ENCODE measurements around the gene PLEKHF1. TPM values are rescaled to one million over a fixed set of nuclear protein-coding genes. Genes with fewer than 3 reads are reported as not detected.

Gene PLEKHF1
- total RNA-seq: 11.9 and 23.4 TPM in 2 replicates

- DNase-seq (ENCODE audit: low read depth) (peak; percentile 38), FAIRE-seq (no peak)
- Histone ChIP-seq H3K4me3 (ENCODE audit: low read depth, low read length) (peak within 1 kb of the TSS; percentile 62), H3K36me3 (ENCODE audit: control insufficient read depth, insufficient read depth, low read length) (no peaks in the 10 kb centered on the region), H3K27me3 (ENCODE audit: control insufficient read depth, insufficient read depth, low read length) (no peaks in the 10 kb centered on the region)
- TF ChIP-seq CTCF (IDR thresholded peaks at IDR 0.05; ENCODE audit: insufficient read depth, low read length, severe bottlenecking): no peak
Measured at GRCh38 chr19:29665215-29665825, at the start of gene PLEKHF1. Gene PLEKHF1 (plus strand): TSS chr19:29665461. CDS start chr19:29673840, 8,379 bp downstream.

DNA sequence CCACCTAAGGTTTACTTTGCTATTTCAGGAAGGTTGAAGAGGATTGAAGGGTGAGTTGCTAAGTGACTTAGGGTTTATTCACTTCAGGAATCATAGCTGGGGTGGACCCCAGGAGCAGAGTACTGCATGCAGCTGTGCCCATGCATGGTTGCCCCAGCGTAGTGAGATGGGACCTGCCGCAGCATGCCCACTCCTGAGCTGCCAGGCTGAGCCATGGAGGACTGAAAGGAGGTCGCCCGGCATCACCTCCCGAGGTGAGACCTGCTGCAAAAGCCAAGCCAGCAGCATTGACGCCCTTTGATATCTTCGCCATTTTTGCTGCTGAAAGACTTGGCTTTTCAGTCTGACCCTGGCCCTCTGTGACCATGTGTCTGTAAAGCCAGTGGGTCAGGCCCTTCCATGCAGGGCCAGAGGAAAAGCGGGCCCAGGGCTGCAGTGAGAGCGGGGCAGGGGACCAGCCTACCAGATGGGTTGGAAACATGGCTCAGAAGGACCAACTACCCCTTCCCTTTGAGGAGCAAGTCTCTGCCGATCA is 49.3 kb upstream of the PLEKHF1 start:
- H3K36me3 ChIP-seq (ENCODE audit: control insufficient read depth, insufficient read depth, low read length): peaks cover 26% of the 10 kb centered on the region
- FAIRE-seq: no peak

DNA sequence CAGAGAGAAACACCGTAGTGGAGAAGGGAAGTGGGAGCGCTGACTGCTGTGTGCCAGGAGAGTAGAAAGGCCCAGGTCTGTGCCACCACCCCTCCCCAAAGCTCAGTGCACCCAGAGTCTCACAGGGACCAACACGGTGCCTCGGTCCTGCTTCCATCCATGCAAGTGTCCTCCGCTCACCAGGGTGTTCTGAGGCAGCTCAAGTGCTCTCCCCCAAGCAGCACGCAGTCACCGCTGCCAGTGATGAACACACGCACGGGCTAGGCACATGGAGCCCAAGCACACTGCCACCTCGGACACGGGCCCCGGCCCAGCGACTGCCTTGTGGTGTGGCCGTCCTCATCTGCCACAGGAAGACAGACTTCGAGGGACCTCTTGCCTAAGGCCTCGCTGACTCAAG is 48.7 kb upstream of the PLEKHF1 start:
- TF ChIP-seq CTCF (IDR thresholded peaks at IDR 0.05; ENCODE audit: insufficient read depth, low read length, severe bottlenecking): no peak
- no peak for FAIRE-seq
- H3K36me3 ChIP-seq (ENCODE audit: control insufficient read depth, insufficient read depth, low read length): peaks cover 25% of the 10 kb centered on the region

More for the DNA sequence above, 49.3 kb upstream of the PLEKHF1 start:
- no peak for TF ChIP-seq CTCF (IDR thresholded peaks at IDR 0.05; ENCODE audit: insufficient read depth, low read length, severe bottlenecking)
- no peak overlapping the region for H3K4me3 ChIP-seq (ENCODE audit: low read depth, low read length)
- DNase-seq (ENCODE audit: low read depth): no peak
- H3K27me3 ChIP-seq (ENCODE audit: control insufficient read depth, insufficient read depth, low read length): peaks cover 1% of the 10 kb centered on the region

DNA sequence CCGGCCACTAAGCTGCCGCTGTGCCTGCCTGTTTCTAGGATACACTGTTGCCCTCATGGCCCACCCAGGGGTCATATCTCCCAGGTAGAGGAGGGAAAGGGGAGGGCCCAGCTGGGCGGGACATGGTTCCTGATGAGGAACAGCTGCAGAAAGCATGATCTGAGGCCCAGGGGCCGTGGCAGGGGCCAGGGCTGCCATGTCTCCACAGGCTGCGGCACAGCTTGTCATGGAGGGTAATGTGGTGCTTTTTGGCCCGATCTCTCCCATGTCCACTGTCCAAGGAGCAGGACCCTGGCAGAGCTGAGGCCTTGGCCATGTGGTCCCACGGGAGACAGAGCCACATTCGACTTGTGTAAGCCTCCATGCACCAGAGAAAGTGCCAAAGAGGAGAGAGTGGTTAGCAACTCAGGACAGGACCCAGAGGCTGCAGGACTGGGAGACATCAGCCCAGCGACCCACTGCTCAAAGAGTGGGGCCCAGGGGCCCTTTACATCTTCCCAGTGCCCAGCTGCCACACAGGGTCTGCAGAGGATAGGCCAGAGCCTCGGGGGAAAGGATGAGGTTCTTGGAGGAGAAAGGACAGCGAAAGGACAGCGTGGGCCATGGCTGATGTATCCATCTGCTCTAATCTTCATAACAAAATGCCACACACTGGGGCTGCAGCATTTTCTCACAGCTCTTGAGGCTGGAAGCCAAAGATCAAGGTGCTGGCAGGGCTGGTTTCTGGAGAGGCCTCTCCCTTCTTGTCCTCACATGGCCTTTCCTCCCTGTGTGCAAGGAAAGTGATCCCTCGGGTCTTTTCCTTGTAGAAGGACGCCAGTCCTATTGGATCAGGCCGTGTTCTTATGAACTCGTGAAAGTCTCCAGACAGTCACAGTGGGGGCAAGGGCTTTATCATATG is 47.6 kb upstream of the PLEKHF1 start:
- Histone ChIP-seq H3K4me3 (ENCODE audit: low read depth, low read length) (no peak overlapping the region), H3K27me3 (ENCODE audit: control insufficient read depth, insufficient read depth, low read length) (peaks cover 1% of the 10 kb centered on the region), H3K36me3 (ENCODE audit: control insufficient read depth, insufficient read depth, low read length) (peaks cover 17% of the 10 kb centered on the region)
- DNase-seq (ENCODE audit: low read depth) (no peak), FAIRE-seq (no peak)
- TF ChIP-seq CTCF (IDR thresholded peaks at IDR 0.05; ENCODE audit: insufficient read depth, low read length, severe bottlenecking): no peak

More for the DNA sequence above, 48.7 kb upstream of the PLEKHF1 start:
- peaks cover 1% of the 10 kb centered on the region for H3K27me3 ChIP-seq (ENCODE audit: control insufficient read depth, insufficient read depth, low read length)
- no peak for DNase-seq (ENCODE audit: low read depth)
- no peak overlapping the region for H3K4me3 ChIP-seq (ENCODE audit: low read depth, low read length)

- no peak for FAIRE-seq
- peaks cover 1% of the 10 kb centered on the region for H3K27me3 ChIP-seq (ENCODE audit: control insufficient read depth, insufficient read depth, low read length)
- H3K36me3 ChIP-seq (ENCODE audit: control insufficient read depth, insufficient read depth, low read length): peaks cover 8% of the 10 kb centered on the region
- H3K4me3 ChIP-seq (ENCODE audit: low read depth, low read length): no peak overlapping the region
- TF ChIP-seq CTCF (IDR thresholded peaks at IDR 0.05; ENCODE audit: insufficient read depth, low read length, severe bottlenecking): no peak
- no peak for DNase-seq (ENCODE audit: low read depth)
Measured at GRCh38 chr19:29618434-29618833, 46.8 kb upstream of the PLEKHF1 start.

All from bronchial epithelial cell (primary cell).